GM21515 (cell line): ENCODE data around the gene SARS2.
"Not testable (repeated sequence)": the region's sequence is repeated elsewhere in the genome, so short reads cannot be mapped to it uniquely, and the experiment has no call there.

Experiments used
- ATAC-seq: cut with Tn5 transposase; IDR thresholded peaks from one replicate; pipeline ENCODE4 v1.9.1; 2021; ENCODE audit not compliant: unreplicated experiment

SARS2 gene

GRCh38 chr19:38929929-38930775 is at the start of gene SARS2:
Gene SARS2 (minus strand): TSS chr19:38930763. CDS start chr19:38930736, 27 bp downstream.
- peak; percentile 72 for ATAC-seq

DNA sequence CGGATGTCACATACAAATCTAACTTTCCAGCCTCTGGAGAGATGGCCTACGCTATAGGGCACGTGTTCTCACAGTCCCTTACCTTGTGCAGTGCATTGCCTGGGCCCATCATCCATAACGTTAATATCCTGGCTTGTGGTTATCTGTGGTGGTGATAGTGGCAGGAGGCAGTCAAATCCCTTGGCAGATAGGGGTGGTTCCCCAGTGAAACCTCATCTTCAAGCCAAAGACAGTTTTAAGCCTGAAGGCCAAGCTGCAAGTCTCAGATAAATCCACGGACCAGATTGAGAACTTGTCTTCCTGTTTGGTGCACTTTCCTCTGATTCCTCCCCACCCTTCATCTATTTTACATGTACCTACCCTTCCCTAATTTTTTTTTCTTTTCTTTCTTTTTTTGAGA is 49.2 kb upstream of the SARS2 start:
- ATAC-seq, result no peak

- ATAC-seq, result no peak
Measured at GRCh38 chr19:38978326-38978689, 47.7 kb upstream of the SARS2 start.

DNA sequence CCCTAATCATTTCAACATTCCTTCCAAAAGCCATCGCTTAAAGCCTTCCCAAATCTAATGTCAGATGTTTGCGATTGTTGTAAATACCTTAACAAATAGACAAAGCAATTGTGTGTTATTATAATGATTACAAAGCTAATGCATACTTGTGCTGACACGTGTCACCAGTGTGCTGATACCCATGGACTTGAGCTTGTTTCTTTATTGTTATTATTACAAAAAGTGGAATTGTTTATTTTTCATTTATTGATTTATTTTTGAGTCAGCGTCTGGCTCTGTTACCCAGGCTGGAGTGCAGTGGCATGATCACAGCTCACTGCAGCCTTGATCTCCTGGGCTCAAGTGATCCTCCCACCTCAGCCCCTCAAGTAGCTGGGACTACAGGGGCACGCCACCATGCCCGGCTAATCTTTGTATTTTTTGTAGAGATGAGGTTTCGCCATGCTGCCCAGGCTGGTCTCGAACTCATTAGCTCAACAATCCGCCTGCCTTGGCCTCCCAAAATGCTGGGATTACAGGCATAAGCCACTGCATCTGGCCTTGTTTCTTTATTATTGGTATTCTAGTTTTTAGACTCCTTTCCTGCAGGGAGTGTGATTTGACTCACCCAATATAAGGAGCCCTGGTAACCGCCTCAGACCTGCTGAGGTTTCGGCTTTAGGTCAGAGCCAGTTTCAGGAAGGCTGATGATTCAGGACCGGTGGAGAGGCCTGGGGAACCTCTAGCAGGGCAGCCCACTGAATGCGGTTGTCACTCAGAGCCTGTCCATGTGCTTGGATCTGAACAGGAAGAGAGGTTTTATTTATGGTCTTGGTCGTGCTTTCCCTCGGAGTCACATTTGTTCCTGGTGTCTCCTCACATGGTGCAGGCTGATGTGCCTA is 47.1 kb upstream of the SARS2 start:
- ATAC-seq, result no peak

DNA sequence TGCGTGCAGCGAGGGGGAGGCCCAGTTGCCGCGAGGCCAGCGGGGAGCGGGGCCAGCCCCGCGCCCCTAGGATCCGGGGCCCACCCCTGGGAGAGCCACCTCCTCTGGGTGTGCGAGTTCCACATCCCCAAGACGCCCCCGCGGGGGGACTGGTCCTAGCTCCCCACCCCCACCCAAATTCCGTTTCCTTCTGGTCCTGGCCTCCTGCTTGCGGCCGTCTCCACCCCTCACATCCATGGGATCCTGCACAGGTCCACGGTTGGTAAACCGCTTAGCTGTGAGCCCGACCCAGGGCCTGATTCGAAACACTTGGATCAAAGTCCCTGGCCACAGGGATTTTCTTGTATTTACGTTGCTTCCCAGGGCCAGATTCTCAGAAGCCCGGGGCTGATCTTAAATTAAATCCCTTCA is 45.3 kb upstream of the SARS2 start:
- ATAC-seq, result no peak

- no peak for ATAC-seq
Measured at GRCh38 chr19:38975214-38975860, 44.8 kb upstream of the SARS2 start, which contains the start of gene FBXO17. Gene FBXO17 (minus strand): TSS chr19:38975742. CDS start chr19:38950319, 25,423 bp downstream.

DNA sequence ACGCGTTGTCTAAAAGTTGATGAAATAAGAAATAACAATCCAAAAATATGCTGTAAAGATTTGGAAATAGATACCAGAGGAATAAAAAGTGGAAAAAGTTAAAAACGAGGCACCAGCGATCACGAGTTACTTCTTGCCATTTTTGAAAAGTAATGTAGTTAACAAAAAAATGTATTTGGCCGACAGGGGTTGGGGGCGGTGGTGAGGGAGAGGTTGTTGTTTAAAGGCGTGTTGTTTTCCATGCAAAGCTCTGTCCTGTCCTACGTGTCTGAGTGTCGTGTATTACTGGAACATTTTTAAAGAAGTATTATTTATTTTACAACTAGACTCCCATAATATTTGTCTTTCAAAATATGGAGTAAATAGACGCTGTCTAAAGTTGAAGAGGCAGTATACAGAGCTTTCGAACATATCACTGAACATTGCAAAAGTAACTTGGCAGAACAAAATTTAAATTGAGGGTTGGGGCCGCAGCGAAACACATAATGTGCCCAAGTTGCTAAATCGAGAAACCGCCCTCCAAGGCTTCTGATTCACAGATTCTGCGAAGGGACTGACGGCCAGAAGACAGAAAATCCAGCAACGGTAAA is 44.2 kb upstream of the SARS2 start:
- no peak for ATAC-seq

GRCh38 chr19:38971672-38972071 is 41.1 kb upstream of the SARS2 start:
- no peak for ATAC-seq

DNA sequence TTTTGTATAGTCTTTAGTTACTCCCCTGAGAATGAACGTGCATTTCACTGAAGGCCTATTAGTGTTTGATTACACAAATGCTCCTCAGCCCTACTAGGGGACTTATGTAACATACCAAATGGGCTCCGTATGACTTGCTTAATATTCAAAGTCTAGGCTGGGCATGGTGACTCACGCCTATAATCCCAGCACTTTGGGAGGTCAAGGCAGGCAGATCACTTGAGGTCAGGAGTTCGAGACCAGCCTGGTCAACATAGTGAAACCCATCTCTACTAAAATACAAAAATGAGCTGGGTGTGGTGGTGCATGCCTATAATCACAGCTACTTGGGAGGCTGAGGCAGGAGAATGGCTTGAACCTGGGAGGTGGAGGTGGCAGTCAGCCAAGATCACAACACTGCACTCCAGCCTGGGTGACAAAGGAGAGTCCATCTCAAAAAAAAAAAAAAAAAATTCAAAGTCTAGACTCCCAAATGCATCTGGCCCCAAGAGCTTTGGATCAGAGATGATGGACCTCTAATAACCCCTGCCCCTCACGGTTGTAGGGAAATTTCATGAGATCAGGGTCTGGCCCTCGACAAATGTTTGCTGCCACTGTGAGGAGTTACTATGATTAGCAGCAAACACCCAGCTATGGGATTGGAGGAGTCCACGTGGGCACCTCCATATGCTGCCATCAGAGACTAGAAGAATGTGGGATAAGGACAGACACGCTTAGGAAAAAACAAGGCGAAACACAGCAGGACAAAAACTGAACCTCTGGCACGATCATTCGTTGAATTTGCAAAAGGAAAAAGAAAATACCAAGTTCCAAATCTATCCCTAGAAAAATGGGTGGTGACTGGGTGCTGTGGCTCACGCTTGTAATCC is 40.3 kb upstream of the SARS2 start:
- ATAC-seq, result no peak

DNA sequence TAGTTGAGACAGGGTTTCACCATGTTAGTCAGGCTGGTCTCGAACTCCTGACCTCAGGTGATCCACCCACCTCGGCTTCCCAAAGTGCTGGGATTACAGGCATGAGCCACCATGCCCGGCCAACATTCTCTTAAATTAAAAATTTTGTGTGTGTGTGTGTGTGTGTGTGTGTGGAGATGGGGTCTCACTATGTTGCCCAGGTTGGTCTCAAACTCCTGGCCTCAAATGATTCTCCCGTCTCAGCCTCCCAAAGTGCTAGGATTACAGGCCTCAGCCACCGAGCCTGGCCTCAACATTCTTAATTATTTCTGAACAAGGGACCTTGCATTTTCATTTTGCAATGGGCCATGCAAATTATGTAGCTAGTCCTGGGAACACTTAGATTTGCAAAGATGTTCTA is 35.6 kb upstream of the SARS2 start:
- not testable (repeated sequence) for ATAC-seq

DNA sequence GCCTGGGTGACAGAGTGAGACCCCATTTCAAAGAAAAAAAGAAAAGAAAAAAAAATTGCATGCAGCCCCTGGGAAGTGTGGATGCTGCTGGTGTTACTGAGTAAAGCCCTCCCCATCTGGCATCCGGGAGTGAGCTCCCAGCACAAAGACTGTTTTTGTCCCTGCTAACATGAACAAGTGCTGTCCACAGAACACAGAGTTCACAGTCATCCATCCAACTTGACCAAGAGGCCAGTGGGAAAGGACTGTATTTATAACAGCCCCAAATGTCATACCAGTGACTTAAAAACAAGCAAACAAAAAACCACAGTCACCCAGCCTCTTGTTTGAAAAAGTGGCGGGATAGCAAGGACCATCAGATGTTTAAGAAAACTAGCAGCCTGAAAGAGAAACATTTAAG is 34.2 kb upstream of the SARS2 start:
- ATAC-seq, result no peak

DNA sequence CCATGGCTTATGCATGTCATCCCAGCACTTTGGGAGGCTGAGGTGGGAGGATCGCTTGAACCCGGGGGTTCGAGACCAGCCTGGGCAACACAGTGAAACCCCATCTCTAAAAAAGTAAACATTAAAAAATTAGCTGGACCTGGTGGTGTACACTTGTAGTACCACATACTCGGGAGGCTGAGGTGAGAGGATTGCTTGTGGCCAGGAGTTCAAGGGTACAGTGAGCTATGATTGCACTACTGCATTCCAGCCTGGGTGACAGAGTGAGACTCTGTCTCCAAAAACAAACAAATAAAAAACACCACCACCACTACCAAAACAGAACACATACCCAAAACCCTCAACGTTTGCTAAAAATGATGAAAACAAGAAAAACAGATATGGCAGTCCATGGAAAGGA is 29.1 kb upstream of the SARS2 start:
- no peak for ATAC-seq

- ATAC-seq, result no peak
Measured at GRCh38 chr19:38958301-38958700, 27.7 kb upstream of the SARS2 start.

DNA sequence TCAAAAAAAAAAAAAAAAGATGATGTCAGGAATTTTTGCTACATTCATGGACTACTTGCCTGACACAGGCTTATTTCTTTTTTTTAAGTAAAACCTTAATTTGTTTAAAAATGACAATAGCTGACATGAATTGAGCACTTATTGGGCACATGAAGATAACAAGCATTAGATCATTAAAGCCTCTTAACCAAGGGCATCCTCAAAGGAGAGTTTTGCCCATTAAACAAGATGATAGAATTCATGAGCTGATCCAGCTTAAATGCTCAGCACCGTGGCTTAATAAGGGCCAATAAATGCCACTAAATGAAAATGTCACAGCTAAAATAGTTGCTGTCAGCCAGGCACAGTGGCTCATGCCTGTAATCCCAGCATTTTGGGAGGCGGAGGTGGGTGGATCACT is 25.7 kb upstream of the SARS2 start:
- no peak for ATAC-seq

- no peak for ATAC-seq
Measured at GRCh38 chr19:38953677-38954076, 23.1 kb upstream of the SARS2 start.

GRCh38 chr19:38952395-38953165 is 22.0 kb upstream of the SARS2 start:
- ATAC-seq, result no peak

- no peak for ATAC-seq
Measured at GRCh38 chr19:38951187-38951586, 20.6 kb upstream of the SARS2 start.

DNA sequence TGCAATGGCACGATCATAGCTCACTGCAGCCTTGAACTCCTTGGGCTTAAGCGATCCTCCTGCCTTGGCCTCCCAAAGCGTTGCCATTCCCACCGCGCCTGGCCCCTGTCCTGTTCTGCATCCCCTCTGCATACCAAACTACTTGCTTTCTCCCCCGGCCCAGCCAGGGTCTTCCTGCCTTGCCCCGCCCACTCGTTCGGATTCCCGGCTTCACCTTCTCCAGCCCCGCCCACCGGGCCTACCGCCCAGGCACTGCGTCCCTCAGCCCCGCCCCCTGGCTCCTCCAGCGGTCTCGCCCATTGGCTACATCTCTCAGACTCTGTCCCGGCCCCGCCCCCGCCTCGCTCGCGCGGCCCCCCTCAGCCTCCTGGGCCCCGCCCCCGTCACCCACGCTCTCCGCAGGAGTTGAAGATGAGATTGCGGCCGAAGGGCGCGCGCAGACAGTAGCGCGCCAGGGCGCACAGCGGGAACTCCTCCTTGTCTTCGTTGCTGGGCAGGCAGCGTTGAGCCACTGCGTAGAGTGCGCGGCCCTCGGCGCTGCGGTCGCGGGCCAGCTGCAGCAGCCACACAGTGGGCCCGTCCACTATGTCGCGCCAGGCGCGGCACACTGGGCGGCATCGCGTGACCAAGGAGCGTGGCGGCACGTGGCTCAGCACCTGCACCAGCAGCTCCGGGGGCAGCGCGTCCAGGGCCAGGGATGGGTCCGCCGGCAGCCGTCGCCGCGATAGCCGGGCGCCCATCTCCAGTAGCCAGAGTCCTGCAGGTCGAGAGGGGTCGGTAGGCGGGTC is 19.2 kb upstream of the SARS2 start:
- ATAC-seq, result peak; percentile 56
